Natural killer cell (primary cell): Measurements from ENCODE around the gene LRRC71. TPM values are rescaled to one million over a fixed set of nuclear protein-coding genes. Genes with fewer than 3 reads are reported as not detected.
A peak's percentile ranks its signal among the peaks of the same experiment; 100 is the strongest.

Source experiments
- ATAC-seq, 3 donors: fragments of 150-1000 bp in 2 of 3; fragments of 200-7000 bp in 1 of 3; cut with Tn5 transposase; 1 replicate in 1 of 3; 2 replicates in 2 of 3; pipeline ENCODE4 v1.10.0; 2021; ENCODE audit warnings: mild to moderate bottlenecking in 2 of 3, moderate library complexity in 2 of 3
- DNase-seq, 2 donors: peaks; one replicate each; pipeline versions ENCODE4 v3.0.0 to v3.0.0-alpha.2; 2013 to 2021; ENCODE audit warnings: mixed read lengths in 1 of 2
- H3K27ac ChIP-seq: one replicate; pipeline ENCODE4 v1.5.1; 2013; ENCODE audit warnings: mild to moderate bottlenecking, low read length
- H3K27me3 ChIP-seq: one replicate; pipeline ENCODE4 v1.6.1; 2013; ENCODE audit warnings: low read length; ENCODE audit not compliant: control insufficient read depth, insufficient read depth
- H3K36me3 ChIP-seq: one replicate; pipeline ENCODE4 v1.6.1; 2013; ENCODE audit warnings: low read length; ENCODE audit not compliant: control insufficient read depth, insufficient read depth
- H3K4me1 ChIP-seq: one replicate; pipeline ENCODE4 v1.6.1; 2013; ENCODE audit warnings: low read length; ENCODE audit not compliant: control insufficient read depth, insufficient read depth
- H3K4me3 ChIP-seq: one replicate; pipeline ENCODE4 v1.5.1; 2013; ENCODE audit warnings: low read length
- H3K9me3 ChIP-seq: one replicate; pipeline ENCODE4 v1.6.1; 2013; ENCODE audit warnings: low read length; ENCODE audit not compliant: control insufficient read depth, insufficient read depth
- H3K27ac Mint-ChIP-seq, 2 donors: one replicate each; pipeline ENCODE4 v1.8.0; 2022; ENCODE audit warnings: mild to moderate bottlenecking in 2 of 2, mixed read lengths in 2 of 2, moderate library complexity in 1 of 2
- H3K27me3 Mint-ChIP-seq, 2 donors: one replicate each; pipeline ENCODE4 v1.8.0; 2022; ENCODE audit warnings: low read depth in 2 of 2, mixed read lengths in 2 of 2
- H3K36me3 Mint-ChIP-seq: one replicate; pipeline ENCODE4 v1.8.0; 2022; ENCODE audit warnings: mixed read lengths
- H3K4me1 Mint-ChIP-seq, 2 donors: one replicate each; pipeline ENCODE4 v1.8.0; 2022; ENCODE audit warnings: mixed read lengths in 2 of 2
- H3K4me3 Mint-ChIP-seq: one replicate; pipeline ENCODE4 v1.8.0; 2022; ENCODE audit warnings: mild to moderate bottlenecking, moderate library complexity, mixed read lengths
- H3K9me3 Mint-ChIP-seq, 2 donors: one replicate each; pipeline ENCODE4 v1.8.0; 2022; ENCODE audit warnings: mixed read lengths in 2 of 2
- WGBS: methylation state at CpG from one replicate; pipeline ENCODE4 v1.1.7; 2013; ENCODE audit warnings: missing lambda C conversion rate; ENCODE audit not compliant: insufficient coverage; 5-methylcytosine and 5-hydroxymethylcytosine counted together
- intact Hi-C: fragments of 100-400 bp; cut with micrococcal nuclease; formaldehyde crosslinking; loops from one replicate; pipeline ENCODE4 v1.14.2; 2022
- total RNA-seq, 4 donors: library from RNA; stranded (reverse); fragments of 120-200 nt in 1 of 4; gene quantifications; one replicate each; pipeline versions ENCODE4 v1.2.3 to v1.2.4, GENCODE V29; 2013 to 2022
- TF ChIP-seq, protein P1 (sequence below): fragments of 200-600 bp; IDR thresholded peaks from one replicate; pipeline ENCODE4 v1.8.0; 2022; ENCODE audit warnings: antibody characterized with exemption

LRRC71 gene
- total RNA-seq, 3 donors from 2014 or later (not counting 1 experiment from before 2014, with no cell fraction given) = not detected

DNA sequence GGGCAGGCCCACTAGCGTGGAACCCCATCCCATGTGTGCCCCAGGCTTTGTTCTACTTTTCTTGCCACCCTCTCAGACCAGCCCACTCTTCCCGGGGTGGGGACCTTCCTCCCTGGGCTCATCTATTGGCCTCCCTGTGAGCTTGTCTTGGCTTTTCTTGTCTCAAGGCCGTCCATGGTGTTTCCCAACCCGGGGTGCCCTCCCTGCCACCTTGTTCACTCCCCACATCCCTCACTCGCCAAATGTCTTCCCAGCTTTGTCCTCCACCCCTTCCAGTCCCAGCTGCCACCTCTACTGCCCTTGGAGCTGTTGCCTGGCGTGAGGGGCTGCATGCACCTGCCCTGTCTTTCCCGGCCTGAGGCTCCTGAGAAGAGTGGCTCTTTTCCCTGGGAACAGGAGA lies 18.4 kb downstream of the LRRC71 start:
- H3K27me3 ChIP-seq = no peaks in the 10 kb centered on the region
- H3K9me3 ChIP-seq = no peaks in the 10 kb centered on the region
- no peak overlapping the region for H3K4me3 Mint-ChIP-seq
- no peak for DNase-seq
- no peak overlapping the region for H3K27ac Mint-ChIP-seq
- H3K27me3 Mint-ChIP-seq = peaks cover 0 to 10% of the 10 kb centered on the region in 2 donors
- WGBS = 81% methylated on average over 7 of the region's 7 CpGs
- ATAC-seq = no peak
- intact Hi-C loops = no loop called here
- H3K4me3 ChIP-seq = no peak overlapping the region
- no peak overlapping the region for H3K27ac ChIP-seq
- H3K9me3 Mint-ChIP-seq = no peaks in the 10 kb centered on the region
- no peaks in the 10 kb centered on the region for H3K4me1 ChIP-seq
- H3K36me3 Mint-ChIP-seq = no peaks in the 10 kb centered on the region
- H3K36me3 ChIP-seq = no peaks in the 10 kb centered on the region
- TF ChIP-seq, protein P1, sequence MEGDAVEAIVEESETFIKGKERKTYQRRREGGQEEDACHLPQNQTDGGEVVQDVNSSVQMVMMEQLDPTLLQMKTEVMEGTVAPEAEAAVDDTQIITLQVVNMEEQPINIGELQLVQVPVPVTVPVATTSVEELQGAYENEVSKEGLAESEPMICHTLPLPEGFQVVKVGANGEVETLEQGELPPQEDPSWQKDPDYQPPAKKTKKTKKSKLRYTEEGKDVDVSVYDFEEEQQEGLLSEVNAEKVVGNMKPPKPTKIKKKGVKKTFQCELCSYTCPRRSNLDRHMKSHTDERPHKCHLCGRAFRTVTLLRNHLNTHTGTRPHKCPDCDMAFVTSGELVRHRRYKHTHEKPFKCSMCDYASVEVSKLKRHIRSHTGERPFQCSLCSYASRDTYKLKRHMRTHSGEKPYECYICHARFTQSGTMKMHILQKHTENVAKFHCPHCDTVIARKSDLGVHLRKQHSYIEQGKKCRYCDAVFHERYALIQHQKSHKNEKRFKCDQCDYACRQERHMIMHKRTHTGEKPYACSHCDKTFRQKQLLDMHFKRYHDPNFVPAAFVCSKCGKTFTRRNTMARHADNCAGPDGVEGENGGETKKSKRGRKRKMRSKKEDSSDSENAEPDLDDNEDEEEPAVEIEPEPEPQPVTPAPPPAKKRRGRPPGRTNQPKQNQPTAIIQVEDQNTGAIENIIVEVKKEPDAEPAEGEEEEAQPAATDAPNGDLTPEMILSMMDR = no peak
- no peaks in the 10 kb centered on the region for H3K4me1 Mint-ChIP-seq

DNA sequence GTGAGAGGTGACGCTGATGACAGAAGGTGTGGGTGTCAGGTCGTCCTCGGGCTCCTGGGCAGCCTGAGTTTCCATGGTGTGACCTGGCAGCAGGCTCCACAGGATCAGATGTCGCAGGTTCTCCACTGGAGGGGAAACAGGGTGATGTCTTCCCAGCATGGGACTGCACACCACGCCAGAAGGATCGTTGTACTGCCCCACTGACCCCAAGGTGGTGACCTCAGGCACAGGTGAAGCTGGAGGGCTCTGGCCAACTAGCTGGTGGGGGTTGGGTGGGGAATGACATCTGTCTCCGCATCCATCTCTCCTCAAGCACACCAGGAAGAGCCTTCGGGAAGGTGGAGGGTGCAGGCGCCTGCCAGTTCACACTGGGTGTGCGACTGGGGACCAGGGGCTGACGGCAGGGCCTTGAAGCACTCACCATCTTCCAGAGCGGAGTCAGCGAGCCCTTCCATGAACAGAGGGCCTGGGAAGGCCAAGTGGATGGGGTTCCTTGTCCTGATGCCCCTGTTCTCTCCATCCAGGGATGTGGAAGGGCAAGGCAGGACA lies 19.4 kb downstream of the LRRC71 start:
- H3K4me3 ChIP-seq = no peak overlapping the region
- intact Hi-C loops = no loop called here
- Mint-ChIP-seq H3K4me1 (no peaks in the 10 kb centered on the region), H3K27me3 (peaks cover 0 to 8% of the 10 kb centered on the region in 2 donors), H3K27ac (no peak overlapping the region), H3K4me3 (no peak overlapping the region), H3K9me3 (no peaks in the 10 kb centered on the region), H3K36me3 (no peaks in the 10 kb centered on the region)
- TF ChIP-seq, protein P1 = no peak
- no peaks in the 10 kb centered on the region for H3K4me1 ChIP-seq
- peak in 1 of 3 donors; percentile 5 for ATAC-seq
- H3K27ac ChIP-seq = no peak overlapping the region
- WGBS = 81% methylated on average over 13 of the region's 13 CpGs
- H3K36me3 ChIP-seq = no peaks in the 10 kb centered on the region
- no peak for DNase-seq
- no peaks in the 10 kb centered on the region for H3K9me3 ChIP-seq
- H3K27me3 ChIP-seq = no peaks in the 10 kb centered on the region

DNA sequence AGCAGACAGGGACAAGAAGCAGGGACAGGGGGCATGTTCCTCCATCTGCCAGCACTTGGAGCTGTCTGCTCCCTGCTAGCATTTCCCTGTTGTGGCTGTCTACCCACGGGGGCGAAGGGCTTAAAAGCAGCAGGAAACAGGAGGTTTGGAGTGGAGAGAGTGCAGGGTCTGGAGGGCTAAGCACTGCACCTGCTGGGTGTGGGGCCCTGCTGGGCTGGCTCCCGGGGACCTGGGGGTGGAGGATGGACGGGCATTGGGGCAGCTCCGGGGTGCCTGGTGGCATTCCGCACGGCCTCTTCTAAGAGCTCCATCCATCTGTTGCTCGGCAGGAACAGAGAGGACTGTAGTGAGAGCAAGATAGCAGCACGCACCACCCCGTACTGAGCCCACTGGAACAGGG lies 21.2 kb downstream of the LRRC71 start:
- H3K9me3 ChIP-seq = no peaks in the 10 kb centered on the region
- no peaks in the 10 kb centered on the region for H3K4me1 ChIP-seq
- Mint-ChIP-seq H3K27me3 (peaks cover 11 to 14% of the 10 kb centered on the region in 2 donors), H3K27ac (no peak overlapping the region), H3K4me3 (no peak overlapping the region), H3K4me1 (no peaks in the 10 kb centered on the region), H3K36me3 (no peaks in the 10 kb centered on the region), H3K9me3 (no peaks in the 10 kb centered on the region)
- WGBS = 84% methylated on average over 10 of the region's 10 CpGs
- no peak overlapping the region for H3K4me3 ChIP-seq
- DNase-seq (no peak), ATAC-seq (no peak)
- no peaks in the 10 kb centered on the region for H3K27me3 ChIP-seq
- no peak overlapping the region for H3K27ac ChIP-seq
- H3K36me3 ChIP-seq = no peaks in the 10 kb centered on the region
- TF ChIP-seq, protein P1 = no peak
- intact Hi-C loops = no loop called here

- H3K36me3 ChIP-seq = no peaks in the 10 kb centered on the region
- H3K27ac Mint-ChIP-seq = no peak overlapping the region
Measured at GRCh38 chr1:156942176-156942575, 21.7 kb downstream of the LRRC71 start.

More at GRCh38 chr1:156942176-156942575, 21.7 kb downstream of the LRRC71 start:
- Mint-ChIP-seq H3K9me3 (no peaks in the 10 kb centered on the region), H3K4me3 (no peak overlapping the region), H3K36me3 (no peaks in the 10 kb centered on the region), H3K4me1 (no peaks in the 10 kb centered on the region), H3K27me3 (peaks cover 12 to 14% of the 10 kb centered on the region in 2 donors)
- ATAC-seq (no peak), DNase-seq (no peak)
- H3K4me1 ChIP-seq = no peaks in the 10 kb centered on the region
- intact Hi-C loops = no loop called here
- no peaks in the 10 kb centered on the region for H3K9me3 ChIP-seq
- no peak overlapping the region for H3K4me3 ChIP-seq
- H3K27me3 ChIP-seq = no peaks in the 10 kb centered on the region
- 87% methylated on average over 3 of the region's 3 CpGs for WGBS
- TF ChIP-seq, protein P1 = no peak
- no peak overlapping the region for H3K27ac ChIP-seq
